Measurements from ENCODE around the gene ALG1. TPM values are rescaled to one million over a fixed set of nuclear protein-coding genes. Genes with fewer than 3 reads are reported as not detected.

ALG1 gene
- total and polyA plus RNA-seq, 4 donors = 14.5 to 24.1 (median 21.1) TPM

DNA sequence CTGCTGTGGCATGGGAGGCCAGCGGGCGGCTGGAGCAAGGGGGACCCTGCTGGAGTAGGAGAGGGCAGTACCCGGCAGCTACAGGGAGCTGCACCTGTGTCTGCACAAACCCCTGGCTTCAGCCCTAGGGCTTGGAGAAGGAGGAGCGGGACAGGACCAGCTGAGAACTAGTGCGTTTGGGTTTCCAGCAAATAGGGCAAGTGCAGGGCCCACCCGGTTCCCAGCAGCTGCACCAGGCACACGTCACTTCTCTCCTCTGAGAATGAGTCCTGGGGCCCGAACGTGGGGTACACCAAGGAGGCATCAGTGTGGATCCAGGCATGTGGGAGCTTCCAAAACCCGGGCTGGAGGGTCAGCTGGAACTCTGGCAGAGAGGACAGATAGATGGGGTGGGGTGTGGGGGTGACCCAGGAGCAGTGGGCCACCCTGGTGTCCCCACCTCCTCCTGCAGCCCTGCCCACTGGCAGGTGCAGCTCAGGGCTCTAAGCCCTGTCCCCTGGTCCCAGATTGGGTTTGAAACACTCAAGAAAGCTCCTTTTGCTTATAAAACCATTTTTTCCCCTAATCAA lies 11.5 kb upstream of the ALG1 start:
- DNase-seq (ENCODE audit: low read depth in 4 of 6, low spot score in 6 of 6) = no peak
- Histone ChIP-seq H3K27me3 (ENCODE audit: control insufficient read depth, insufficient read depth, low read length) (peaks cover 5% of the 10 kb centered on the region), H3K9me3 (ENCODE audit: control insufficient read depth, insufficient read depth, low read length) (no peaks in the 10 kb centered on the region), H3K4me1 (ENCODE audit: control insufficient read depth, insufficient read depth, low read length) (peaks cover 5% of the 10 kb centered on the region), H3K36me3 (ENCODE audit: control insufficient read depth, insufficient read depth, low read length) (peaks cover 3% of the 10 kb centered on the region), H3K4me3 (ENCODE audit: low read depth, low read length) (no peak overlapping the region), H3K27ac (ENCODE audit: low read depth, low read length) (no peak overlapping the region)
- 57% methylated on average over 9 of the region's 10 CpGs for WGBS (ENCODE audit: insufficient coverage)

DNA sequence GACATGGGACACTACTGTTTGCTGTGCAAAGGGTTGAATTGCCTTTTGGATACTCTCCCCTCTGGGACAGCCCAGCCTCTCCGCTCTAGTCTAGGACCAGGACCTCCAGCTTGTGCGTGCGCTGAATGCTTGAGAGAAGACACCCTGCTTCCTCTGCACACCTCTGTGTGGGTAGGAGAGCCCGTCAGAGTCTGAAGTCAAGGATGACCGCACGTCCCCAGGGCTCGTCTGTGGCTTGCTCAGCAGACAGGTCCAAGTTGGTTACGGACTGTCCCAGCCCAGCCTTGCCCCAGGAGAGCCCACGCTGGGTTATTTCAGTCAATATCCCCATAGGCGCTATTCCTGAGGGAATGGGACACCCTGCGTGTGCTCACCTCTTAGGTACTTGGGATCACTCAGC lies 9.6 kb upstream of the ALG1 start:
- H3K36me3 ChIP-seq (ENCODE audit: control insufficient read depth, insufficient read depth, low read length) = no peaks in the 10 kb centered on the region
- peaks cover 5% of the 10 kb centered on the region for H3K27me3 ChIP-seq (ENCODE audit: control insufficient read depth, insufficient read depth, low read length)
- no peaks in the 10 kb centered on the region for H3K9me3 ChIP-seq (ENCODE audit: control insufficient read depth, insufficient read depth, low read length)
- H3K4me1 ChIP-seq (ENCODE audit: control insufficient read depth, insufficient read depth, low read length) = peaks cover 14% of the 10 kb centered on the region
- DNase-seq (ENCODE audit: low read depth in 4 of 6, low spot score in 6 of 6) = no peak
- no peak overlapping the region for H3K4me3 ChIP-seq (ENCODE audit: low read depth, low read length)
- 83% methylated on average over 9 of the region's 11 CpGs for WGBS (ENCODE audit: insufficient coverage)
- no peak overlapping the region for H3K27ac ChIP-seq (ENCODE audit: low read depth, low read length)

DNA sequence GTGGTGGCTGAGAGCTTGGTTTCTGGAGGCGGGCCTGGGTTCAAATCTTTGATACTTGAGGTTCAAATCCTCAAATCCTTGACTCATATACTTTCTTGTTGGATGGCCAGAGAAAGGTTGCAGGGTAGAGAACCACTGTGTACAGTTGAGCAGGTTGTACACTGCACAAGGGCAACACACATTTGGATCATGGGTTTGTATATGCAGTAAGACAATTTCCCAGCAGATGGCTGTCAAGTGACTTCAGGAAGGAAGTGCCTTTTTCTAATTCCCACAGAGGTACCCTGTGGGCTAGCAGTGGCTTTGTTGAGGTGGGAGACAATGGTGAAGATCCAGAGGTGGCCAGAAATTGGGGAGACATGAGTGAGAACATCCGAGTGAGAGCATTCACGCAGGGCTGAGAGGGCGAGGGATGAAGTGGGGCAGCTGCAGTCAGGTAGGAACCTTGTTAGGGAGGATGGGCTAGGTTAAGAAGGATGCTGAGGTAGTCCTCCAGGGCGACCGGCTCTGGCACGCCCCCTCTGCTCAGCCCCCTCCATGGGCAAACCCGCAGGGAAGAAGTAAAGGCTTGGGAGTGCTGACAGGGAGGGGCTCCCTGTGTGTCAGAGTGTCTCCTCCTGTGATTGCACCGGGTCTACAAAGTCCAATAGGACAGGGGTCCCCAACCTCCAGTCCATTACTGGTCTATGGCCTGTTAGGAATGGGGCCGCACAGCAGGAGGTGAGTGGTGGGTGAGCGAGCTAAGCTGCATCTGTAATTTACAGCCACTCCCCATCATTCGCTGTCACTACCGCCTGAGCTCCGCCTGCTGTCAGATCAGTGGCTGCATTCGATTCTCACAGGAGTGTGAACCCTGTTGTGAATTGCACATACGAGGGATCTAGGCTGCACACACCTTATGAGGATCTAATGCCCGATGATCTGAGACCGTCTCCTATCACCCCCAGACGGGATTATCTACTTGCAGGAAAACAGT lies 8.6 kb upstream of the ALG1 start:
- no peak overlapping the region for H3K4me3 ChIP-seq (ENCODE audit: low read depth, low read length)
- peaks cover 14% of the 10 kb centered on the region for H3K4me1 ChIP-seq (ENCODE audit: control insufficient read depth, insufficient read depth, low read length)
- H3K27ac ChIP-seq (ENCODE audit: low read depth, low read length) = no peak overlapping the region
- peak in 1 of 6 donors; percentile 4 for DNase-seq (ENCODE audit: low read depth in 4 of 6, low spot score in 6 of 6)
- H3K36me3 ChIP-seq (ENCODE audit: control insufficient read depth, insufficient read depth, low read length) = no peaks in the 10 kb centered on the region
- WGBS (ENCODE audit: insufficient coverage) = 68% methylated on average over 11 of the region's 19 CpGs
- peaks cover 5% of the 10 kb centered on the region for H3K27me3 ChIP-seq (ENCODE audit: control insufficient read depth, insufficient read depth, low read length)
- no peaks in the 10 kb centered on the region for H3K9me3 ChIP-seq (ENCODE audit: control insufficient read depth, insufficient read depth, low read length)

DNA sequence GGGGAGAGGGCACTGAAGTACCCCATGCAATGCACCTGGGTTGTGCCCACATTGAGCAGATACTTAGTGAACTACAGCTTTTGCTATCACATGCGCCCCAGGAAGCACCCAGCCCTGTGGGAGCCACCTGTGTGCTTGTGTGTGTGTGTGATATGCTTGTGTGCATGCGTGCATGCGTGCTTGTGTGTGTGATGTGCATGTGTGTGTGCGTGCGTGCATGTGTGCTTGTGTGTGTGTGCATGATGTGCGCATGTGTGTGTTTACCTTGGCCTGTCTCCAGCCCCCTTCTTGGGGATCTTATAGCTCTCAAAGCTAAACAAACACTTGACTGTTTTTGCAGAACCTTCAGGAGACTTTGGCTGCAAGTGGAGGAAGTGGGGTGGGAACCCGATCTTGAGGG lies 6.7 kb upstream of the ALG1 start:
- peak overlapping the region; percentile 24 for H3K4me3 ChIP-seq (ENCODE audit: low read depth, low read length)
- peak overlapping the region; percentile 58 for H3K27ac ChIP-seq (ENCODE audit: low read depth, low read length)
- H3K4me1 ChIP-seq (ENCODE audit: control insufficient read depth, insufficient read depth, low read length) = peaks cover 9% of the 10 kb centered on the region
- no peaks in the 10 kb centered on the region for H3K36me3 ChIP-seq (ENCODE audit: control insufficient read depth, insufficient read depth, low read length)
- peaks cover 5% of the 10 kb centered on the region for H3K27me3 ChIP-seq (ENCODE audit: control insufficient read depth, insufficient read depth, low read length)
- 82% methylated on average over 5 of the region's 7 CpGs for WGBS (ENCODE audit: insufficient coverage)
- peak in 1 of 6 donors; percentile 49 for DNase-seq (ENCODE audit: low read depth in 4 of 6, low spot score in 6 of 6)
- H3K9me3 ChIP-seq (ENCODE audit: control insufficient read depth, insufficient read depth, low read length) = no peaks in the 10 kb centered on the region

DNA sequence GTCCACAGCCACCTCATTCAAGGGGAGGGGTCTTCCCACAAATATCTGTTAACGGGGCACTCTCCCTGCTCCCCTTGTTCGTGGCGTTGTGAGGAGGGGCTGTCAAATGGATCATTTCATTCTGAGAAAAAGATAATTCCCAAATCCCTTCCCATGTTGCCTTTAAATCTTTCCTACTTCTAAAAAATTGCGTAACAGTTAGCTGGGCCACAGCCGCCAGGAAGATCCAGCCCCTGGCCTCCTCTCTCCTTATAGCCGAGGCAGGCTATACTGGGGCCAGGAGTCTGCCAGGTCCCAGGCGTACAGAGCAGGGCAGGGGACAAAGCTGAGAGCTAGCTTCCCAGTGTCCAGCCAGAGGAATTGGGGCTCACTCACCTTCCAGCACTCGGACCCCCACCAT lies 6.3 kb upstream of the ALG1 start:
- H3K4me3 ChIP-seq (ENCODE audit: low read depth, low read length) = peak overlapping the region; percentile 24
- no peaks in the 10 kb centered on the region for H3K9me3 ChIP-seq (ENCODE audit: control insufficient read depth, insufficient read depth, low read length)
- WGBS (ENCODE audit: insufficient coverage) = 65% methylated on average over 5 of the region's 8 CpGs
- H3K27me3 ChIP-seq (ENCODE audit: control insufficient read depth, insufficient read depth, low read length) = peaks cover 5% of the 10 kb centered on the region
- DNase-seq (ENCODE audit: low read depth in 4 of 6, low spot score in 6 of 6) = no peak
- peaks cover 8% of the 10 kb centered on the region for H3K4me1 ChIP-seq (ENCODE audit: control insufficient read depth, insufficient read depth, low read length)
- peak overlapping the region; percentile 58 for H3K27ac ChIP-seq (ENCODE audit: low read depth, low read length)
- H3K36me3 ChIP-seq (ENCODE audit: control insufficient read depth, insufficient read depth, low read length) = no peaks in the 10 kb centered on the region

DNA sequence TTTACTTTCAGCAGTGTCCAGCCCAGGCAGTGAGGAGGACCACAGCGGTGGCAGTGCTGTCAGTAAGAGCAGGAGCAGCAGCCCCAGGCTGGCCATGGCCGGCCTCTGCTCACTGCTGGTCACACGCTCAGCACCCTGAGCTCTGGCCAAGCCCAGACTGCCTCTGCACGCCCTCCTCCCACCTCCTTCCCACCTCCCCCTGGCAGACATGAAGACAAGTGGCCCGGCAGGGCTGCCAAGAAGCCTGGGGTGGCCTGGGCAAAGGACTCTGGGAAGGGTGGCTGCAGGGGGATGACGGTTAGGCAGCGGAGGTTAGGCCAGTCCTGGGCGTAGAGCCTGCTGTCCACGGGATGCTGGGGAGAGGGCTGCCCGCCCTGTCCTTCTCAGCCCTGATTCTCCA lies 5.8 kb upstream of the ALG1 start, which contains the start of gene C16orf89:
C16orf89 (minus strand) TSS at position 144 of the 400 bp plus-strand sequence; CDS start at position 96, 48 bp downstream.
- H3K9me3 ChIP-seq (ENCODE audit: control insufficient read depth, insufficient read depth, low read length) = no peaks in the 10 kb centered on the region
- peaks cover 5% of the 10 kb centered on the region for H3K27me3 ChIP-seq (ENCODE audit: control insufficient read depth, insufficient read depth, low read length)
- peak in 1 of 6 donors; percentile 72 for DNase-seq (ENCODE audit: low read depth in 4 of 6, low spot score in 6 of 6)
- H3K4me1 ChIP-seq (ENCODE audit: control insufficient read depth, insufficient read depth, low read length) = peaks cover 8% of the 10 kb centered on the region
- WGBS (ENCODE audit: insufficient coverage) = 46% methylated on average over 8 of the region's 10 CpGs
- no peaks in the 10 kb centered on the region for H3K36me3 ChIP-seq (ENCODE audit: control insufficient read depth, insufficient read depth, low read length)
- peak within 1 kb of the TSS; percentile 24 for H3K4me3 ChIP-seq (ENCODE audit: low read depth, low read length)
- peak within 1 kb of the TSS; percentile 58 for H3K27ac ChIP-seq (ENCODE audit: low read depth, low read length)

DNA sequence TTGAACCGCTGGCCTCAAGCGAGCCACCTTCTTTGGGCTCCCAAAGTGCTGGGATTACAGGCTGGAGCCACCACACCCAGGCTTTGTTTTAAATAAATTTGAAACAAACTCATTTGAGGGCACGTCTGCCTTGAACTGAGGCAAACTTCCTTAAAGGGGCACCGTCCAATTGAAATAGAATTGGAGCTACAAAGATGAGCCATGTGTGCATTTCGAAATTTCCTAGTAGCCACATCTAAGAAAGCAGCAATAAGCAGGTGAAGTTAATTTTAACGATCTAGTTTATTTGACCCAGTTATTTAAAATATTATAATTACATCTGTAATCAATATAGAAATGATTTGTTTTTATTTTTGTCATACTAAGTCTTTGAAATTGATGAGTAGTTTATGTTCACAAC lies 5.1 kb upstream of the ALG1 start:
- H3K27ac ChIP-seq (ENCODE audit: low read depth, low read length) = peak overlapping the region; percentile 58
- 77% methylated on average over 4 of the region's 6 CpGs for WGBS (ENCODE audit: insufficient coverage)

DNA sequence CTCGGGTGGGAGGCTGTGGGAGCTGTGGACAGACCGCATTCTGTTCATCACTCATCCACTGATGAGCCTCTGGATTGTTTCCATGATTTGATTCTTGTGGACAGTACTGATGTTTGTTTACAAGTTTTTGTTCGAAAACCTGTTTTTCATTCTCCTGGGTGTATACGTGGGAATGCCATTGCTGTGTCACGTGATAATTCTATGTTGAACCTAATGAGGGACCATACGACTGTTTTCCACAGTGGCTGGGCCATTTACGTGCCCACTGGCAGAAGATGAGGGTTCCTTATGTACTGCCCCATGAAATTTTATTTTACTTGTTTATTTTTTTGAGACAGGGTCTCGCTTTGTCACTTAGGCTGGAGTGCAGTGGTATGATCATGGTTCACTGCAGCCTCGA lies 2.6 kb upstream of the ALG1 start:
- DNase-seq (ENCODE audit: low read depth in 4 of 6, low spot score in 6 of 6) = no peak
- no peaks in the 10 kb centered on the region for H3K27me3 ChIP-seq (ENCODE audit: control insufficient read depth, insufficient read depth, low read length)
- H3K36me3 ChIP-seq (ENCODE audit: control insufficient read depth, insufficient read depth, low read length) = peaks cover 6% of the 10 kb centered on the region
- WGBS (ENCODE audit: insufficient coverage) = 89% methylated on average over 7 of the region's 9 CpGs
- peaks cover 8% of the 10 kb centered on the region for H3K4me1 ChIP-seq (ENCODE audit: control insufficient read depth, insufficient read depth, low read length)
- no peak overlapping the region for H3K4me3 ChIP-seq (ENCODE audit: low read depth, low read length)
- no peaks in the 10 kb centered on the region for H3K9me3 ChIP-seq (ENCODE audit: control insufficient read depth, insufficient read depth, low read length)
- H3K27ac ChIP-seq (ENCODE audit: low read depth, low read length) = no peak overlapping the region

More for the DNA sequence above, 5.1 kb upstream of the ALG1 start:
- no peaks in the 10 kb centered on the region for H3K9me3 ChIP-seq (ENCODE audit: control insufficient read depth, insufficient read depth, low read length)
- H3K4me3 ChIP-seq (ENCODE audit: low read depth, low read length) = no peak overlapping the region
- peaks cover 8% of the 10 kb centered on the region for H3K4me1 ChIP-seq (ENCODE audit: control insufficient read depth, insufficient read depth, low read length)
- peaks cover 5% of the 10 kb centered on the region for H3K27me3 ChIP-seq (ENCODE audit: control insufficient read depth, insufficient read depth, low read length)
- H3K36me3 ChIP-seq (ENCODE audit: control insufficient read depth, insufficient read depth, low read length) = no peaks in the 10 kb centered on the region
- DNase-seq (ENCODE audit: low read depth in 4 of 6, low spot score in 6 of 6) = no peak

DNA sequence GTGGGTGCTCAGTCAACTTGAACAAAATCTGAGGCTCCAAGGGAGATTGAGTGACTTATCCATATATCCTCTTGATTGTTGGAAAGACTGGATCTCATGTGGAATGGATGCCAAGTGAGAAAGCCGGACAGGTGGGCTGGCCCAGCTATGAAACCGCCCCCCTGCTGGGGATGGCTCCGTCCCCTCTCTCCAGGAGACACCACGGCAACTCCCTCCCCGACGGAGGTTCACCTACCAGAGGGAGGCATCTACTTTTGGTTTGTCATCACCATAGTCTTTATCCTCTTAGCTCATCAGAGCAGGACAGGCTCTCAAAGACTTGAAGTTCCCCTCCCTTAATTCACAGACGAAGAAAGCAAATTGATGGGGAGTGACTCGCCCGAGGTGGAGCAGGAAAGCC lies 1.8 kb upstream of the ALG1 start:
- Histone ChIP-seq H3K9me3 (ENCODE audit: control insufficient read depth, insufficient read depth, low read length) (no peaks in the 10 kb centered on the region), H3K27me3 (ENCODE audit: control insufficient read depth, insufficient read depth, low read length) (no peaks in the 10 kb centered on the region), H3K4me3 (ENCODE audit: low read depth, low read length) (no peak overlapping the region), H3K27ac (ENCODE audit: low read depth, low read length) (no peak overlapping the region), H3K4me1 (ENCODE audit: control insufficient read depth, insufficient read depth, low read length) (peaks cover 8% of the 10 kb centered on the region), H3K36me3 (ENCODE audit: control insufficient read depth, insufficient read depth, low read length) (peaks cover 9% of the 10 kb centered on the region)
- WGBS (ENCODE audit: insufficient coverage) = 89% methylated on average over 8 of the region's 9 CpGs
- DNase-seq (ENCODE audit: low read depth in 4 of 6, low spot score in 6 of 6) = no peak

Measured in spinal cord (tissue), 10 donors.